HepG2 (cell line): ENCODE results near the gene TPGS1. TPM values are rescaled to one million over a fixed set of nuclear protein-coding genes. Genes with fewer than 3 reads are reported as not detected.
A peak's percentile ranks its signal among the peaks of the same experiment; 100 is the strongest.

Experiments used
- AHR ChIP-seq: IDR thresholded peaks from 2 replicates; pipeline ENCODE4 v1.6.1; 2018; ENCODE audit warnings: missing genetic modification reagents, missing compliant biosample characterization
- ELK4 ChIP-seq: sonication (generic); formaldehyde crosslinking; IDR thresholded peaks from 2 replicates; pipeline ENCODE4 v1.9.0; 2021; ENCODE audit warnings: missing genetic modification reagents, borderline replicate concordance
- HNRNPL ChIP-seq: fragments of 200-400 bp; formaldehyde crosslinking; IDR thresholded peaks from 2 replicates; pipeline ENCODE4 v1.6.1; 2017; ENCODE audit warnings: mild to moderate bottlenecking, low read depth, low read length
- KLF12 ChIP-seq: sonication (generic); formaldehyde crosslinking; IDR thresholded peaks from 2 replicates; pipeline ENCODE4 v1.4.0; 2020; ENCODE audit warnings: missing genetic modification reagents, borderline replicate concordance
- NR3C1 ChIP-seq: sonication (generic); formaldehyde crosslinking; IDR thresholded peaks from 2 replicates; pipeline ENCODE4 v1.4.0; 2020; ENCODE audit warnings: missing genetic modification reagents
- PATZ1 ChIP-seq: sonication (generic); formaldehyde crosslinking; IDR thresholded peaks from 2 replicates; pipeline ENCODE4 v1.4.0; 2020; ENCODE audit warnings: missing genetic modification reagents
- POLR2G ChIP-seq: fragments of 200-400 bp; formaldehyde crosslinking; IDR thresholded peaks from 2 replicates; pipeline ENCODE4 v1.6.1; 2018; ENCODE audit warnings: mild to moderate bottlenecking, low read depth, low read length, moderate library complexity
- SNAPC2 ChIP-seq: sonication (generic); formaldehyde crosslinking; IDR thresholded peaks from 2 replicates; pipeline ENCODE4 v1.8.1; 2022; ENCODE audit warnings: mild to moderate bottlenecking, missing genetic modification reagents
- SRY ChIP-seq: sonication (generic); formaldehyde crosslinking; IDR thresholded peaks from 2 replicates; pipeline ENCODE4 v1.8.0; 2022; ENCODE audit warnings: mild to moderate bottlenecking, missing genetic modification reagents
- TRIM24 ChIP-seq: sonication (generic); formaldehyde crosslinking; IDR thresholded peaks from 2 replicates; pipeline ENCODE4 v1.8.0; 2022; ENCODE audit warnings: mild to moderate bottlenecking, missing genetic modification reagents
- XBP1 ChIP-seq: sonication (generic); formaldehyde crosslinking; IDR thresholded peaks from 2 replicates; pipeline ENCODE4 v1.5.0; 2020; ENCODE audit warnings: missing genetic modification reagents
- ZBTB20 ChIP-seq: sonication (generic); formaldehyde crosslinking; IDR thresholded peaks from 2 replicates; pipeline ENCODE4 v1.8.1; 2023; ENCODE audit warnings: missing genetic modification reagents, low read depth, mild to moderate bottlenecking, borderline replicate concordance
- ZNF205 ChIP-seq: IDR thresholded peaks from 2 replicates; pipeline ENCODE4 v1.6.1; 2018; ENCODE audit warnings: missing biosample characterization, missing genetic modification reagents
- ZNF235 ChIP-seq: sonication (generic); formaldehyde crosslinking; IDR thresholded peaks from 2 replicates; pipeline ENCODE4 v1.8.1; 2023; ENCODE audit warnings: mild to moderate bottlenecking, missing genetic modification reagents, borderline replicate concordance
- ZNF530 ChIP-seq: sonication (generic); formaldehyde crosslinking; IDR thresholded peaks from 2 replicates; pipeline ENCODE4 v1.5.0; 2020; ENCODE audit warnings: low read depth, mild to moderate bottlenecking, missing genetic modification reagents
- ZNF768 ChIP-seq: sonication (generic); formaldehyde crosslinking; IDR thresholded peaks from 2 replicates; pipeline ENCODE4 v1.4.0; 2020; ENCODE audit warnings: missing genetic modification reagents
- polyA plus RNA-seq, 8 experiments: library from polyadenylated mRNA; depleted of rRNA in 3 of 8; stranded (reverse) in 7 of 8; unstranded in 1 of 8; fragments of >200 nt; fragmentation: Illumina TruSeq in 4 of 8; extraction: Trizol in 4 of 8; gene quantifications; 2 replicates each; pipeline versions ENCODE4 v1.2.1 to v1.2.3, GENCODE V29; 2011 to 2016; ENCODE audit warnings: low read depth in 4 of 8, missing spikeins in 1 of 8, mixed read lengths in 1 of 8; ENCODE audit not compliant: insufficient read depth in 1 of 8
- total RNA-seq, 5 experiments: library from RNA; depleted of rRNA; stranded (reverse); fragments of >200 nt; fragmentation: Illumina TruSeq; extraction: Trizol; gene quantifications; 2 replicates each; pipeline ENCODE4 v1.2.3, GENCODE V29; 2016; ENCODE audit warnings: low read depth in 1 of 5

TPGS1 gene
- total and polyA plus RNA-seq, 2 of the 13 experiments (the other 11 are each of a cell fraction or from before 2014, with no cell fraction given): 1.1 to 6.2 TPM

GRCh38 chr19:548886-549830 lies 41.9 kb downstream of the TPGS1 start (continued):
- TF ChIP-seq ZNF530 (CRISPR knock-in tag): no peak
- no peak for TF ChIP-seq SRY
- no peak for TF ChIP-seq ZNF205
- no peak for TF ChIP-seq XBP1 (CRISPR knock-in tag)
- 0 out of 2 replicates have a peak, but pooled peaks have one; percentile 19 for TF ChIP-seq HNRNPL
- 0 out of 2 replicates have a peak, but pooled peaks have one; percentile 21 for TF ChIP-seq PATZ1 (CRISPR knock-in tag)
- no peak for TF ChIP-seq ZBTB20
- TF ChIP-seq AHR (CRISPR knock-in tag): no peak
- TF ChIP-seq POLR2G: no peak
- TF ChIP-seq ZNF235 (CRISPR knock-in tag): no peak
- TF ChIP-seq ELK4 (CRISPR knock-in tag): no peak
- TF ChIP-seq KLF12: no peak
- no peak for TF ChIP-seq SNAPC2
- TF ChIP-seq ZNF768 (CRISPR knock-in tag): peak; percentile 94
- TF ChIP-seq NR3C1 (CRISPR knock-in tag): no peak
- no peak for TF ChIP-seq TRIM24 (CRISPR knock-in tag)
